ENCODE measurements around the gene SCAPER.
"Not testable (repeated sequence)": the region's sequence is repeated elsewhere in the genome, so short reads cannot be mapped to it uniquely, and the experiment has no call there.

SCAPER gene

GRCh38 chr15:76309601-76310330 lies 595.4 kb downstream of the SCAPER start:
- no peak for DNase-seq

- no peak for DNase-seq
Measured at GRCh38 chr15:76303909-76304308, 601.2 kb downstream of the SCAPER start.

- DNase-seq, result no peak
Measured at GRCh38 chr15:76299786-76300185, 605.4 kb downstream of the SCAPER start.

GRCh38 chr15:76298986-76299385 lies 606.2 kb downstream of the SCAPER start:
- no peak for DNase-seq

GRCh38 chr15:76297951-76298350 lies 607.2 kb downstream of the SCAPER start:
- not testable (repeated sequence) for DNase-seq

All from NCI-H2107 (cell line).